Measurements from ENCODE around the gene PTEN. TPM values are rescaled to one million over a fixed set of nuclear protein-coding genes. Genes with fewer than 3 reads are reported as not detected.
A peak's percentile ranks its signal among the peaks of the same experiment; 100 is the strongest.
"Not testable (repeated sequence)": the region's sequence is repeated elsewhere in the genome, so short reads cannot be mapped to it uniquely, and the experiment has no call there.

The PTEN gene
- total and polyA plus RNA-seq, 8 donors = 26.2 to 374 (median 59.7) TPM

DNA sequence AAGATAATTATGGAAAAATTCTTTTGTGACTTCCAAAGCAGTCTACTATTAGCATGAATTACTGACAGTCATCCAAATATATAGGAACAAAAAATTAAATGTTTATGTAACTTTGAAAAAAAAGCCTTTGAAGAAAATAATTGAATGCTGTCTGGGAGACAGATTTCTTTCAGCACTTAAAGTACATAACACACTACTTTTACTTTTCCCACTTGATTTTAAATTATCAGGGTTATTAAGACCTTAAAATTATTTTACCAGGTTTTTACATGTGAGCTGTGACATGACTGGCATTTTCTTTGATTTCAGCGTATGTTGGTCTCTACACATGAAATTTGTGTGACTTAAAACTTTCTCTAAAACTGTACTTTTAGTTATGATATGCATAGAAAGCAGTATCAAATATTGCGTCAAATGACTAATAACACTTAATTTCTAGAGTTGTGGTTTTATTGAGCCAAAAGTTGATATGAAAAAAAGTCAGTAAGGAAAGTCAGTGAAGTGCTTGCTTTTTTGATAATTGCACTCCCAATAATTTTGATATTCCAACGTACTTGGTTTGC lies 3.1 kb downstream of the PTEN start:
- WGBS, 5 donors = 2 to 5% (median 3%) methylated on average over 3 of the region's 3 CpGs
- TF ChIP-seq, protein P1, sequence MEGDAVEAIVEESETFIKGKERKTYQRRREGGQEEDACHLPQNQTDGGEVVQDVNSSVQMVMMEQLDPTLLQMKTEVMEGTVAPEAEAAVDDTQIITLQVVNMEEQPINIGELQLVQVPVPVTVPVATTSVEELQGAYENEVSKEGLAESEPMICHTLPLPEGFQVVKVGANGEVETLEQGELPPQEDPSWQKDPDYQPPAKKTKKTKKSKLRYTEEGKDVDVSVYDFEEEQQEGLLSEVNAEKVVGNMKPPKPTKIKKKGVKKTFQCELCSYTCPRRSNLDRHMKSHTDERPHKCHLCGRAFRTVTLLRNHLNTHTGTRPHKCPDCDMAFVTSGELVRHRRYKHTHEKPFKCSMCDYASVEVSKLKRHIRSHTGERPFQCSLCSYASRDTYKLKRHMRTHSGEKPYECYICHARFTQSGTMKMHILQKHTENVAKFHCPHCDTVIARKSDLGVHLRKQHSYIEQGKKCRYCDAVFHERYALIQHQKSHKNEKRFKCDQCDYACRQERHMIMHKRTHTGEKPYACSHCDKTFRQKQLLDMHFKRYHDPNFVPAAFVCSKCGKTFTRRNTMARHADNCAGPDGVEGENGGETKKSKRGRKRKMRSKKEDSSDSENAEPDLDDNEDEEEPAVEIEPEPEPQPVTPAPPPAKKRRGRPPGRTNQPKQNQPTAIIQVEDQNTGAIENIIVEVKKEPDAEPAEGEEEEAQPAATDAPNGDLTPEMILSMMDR (IDR thresholded peaks at IDR 0.05) = no peak
- TF ChIP-seq POLR2A (IDR thresholded peaks at IDR 0.05) (no peak), POLR2AphosphoS5 (IDR thresholded peaks at IDR 0.05) (no peak), EP300 (IDR thresholded peaks at IDR 0.05) (no peak)
- Histone ChIP-seq H3K27me3 (no peaks in the 10 kb centered on the region), H3K36me3 (no peaks in the 10 kb centered on the region), H3K27ac (peak overlapping the region in 4 of 5 donors; percentile 95 to 99 (median 98)), H3K9me3 (no peaks in the 10 kb centered on the region), H3K4me1 (peaks cover 9 to 39% (median 27%) of the 10 kb centered on the region in 4 donors), H3K4me3 (peak overlapping the region; percentile 88 to 94 (median 90))
- no peak for DNase-seq
- intact Hi-C loops (cut with DNase I; ENCODE audit: low total_unique reads) = loop anchor here (10.0 kb wide), 1 partner anchor 248 kb away; no protein-coding TSS in a partner anchor

DNA sequence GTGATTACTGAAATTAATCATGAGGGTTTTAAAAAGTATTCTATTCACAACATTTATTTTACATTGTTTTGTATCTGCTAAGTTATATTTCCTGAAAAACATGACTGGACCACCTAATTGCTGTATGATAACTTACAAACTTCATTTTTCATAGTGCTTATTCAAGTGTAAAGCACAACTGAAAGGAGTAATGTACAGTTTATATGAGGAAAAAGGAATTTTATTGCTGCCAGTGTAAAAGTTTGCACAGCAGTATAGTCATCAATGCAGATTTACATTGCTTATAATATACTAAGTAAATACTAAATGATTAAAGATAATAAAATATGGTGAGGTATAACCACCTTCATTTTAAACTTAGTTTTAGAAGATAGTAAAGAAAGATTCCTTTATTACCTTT lies 4.0 kb downstream of the PTEN start:
- TF ChIP-seq, protein P1 (IDR thresholded peaks at IDR 0.05) = no peak
- no peak for TF ChIP-seq EP300 (IDR thresholded peaks at IDR 0.05)
- TF ChIP-seq POLR2AphosphoS5 (IDR thresholded peaks at IDR 0.05) = no peak
- TF ChIP-seq POLR2A (IDR thresholded peaks at IDR 0.05) = no peak
- no peaks in the 10 kb centered on the region for H3K9me3 ChIP-seq
- H3K4me3 ChIP-seq = peak overlapping the region; percentile 88 to 94 (median 90)
- intact Hi-C loops (cut with DNase I; ENCODE audit: low total_unique reads) = loop anchor here (10.0 kb wide), 1 partner anchor 247 kb away; no protein-coding TSS in a partner anchor
- no peaks in the 10 kb centered on the region for H3K27me3 ChIP-seq
- no peak for DNase-seq
- H3K4me1 ChIP-seq = peaks cover 12 to 46% (median 29%) of the 10 kb centered on the region in 4 donors
- no peaks in the 10 kb centered on the region for H3K36me3 ChIP-seq
- H3K27ac ChIP-seq = peak overlapping the region in 4 of 5 donors; percentile 95 to 99 (median 98)

DNA sequence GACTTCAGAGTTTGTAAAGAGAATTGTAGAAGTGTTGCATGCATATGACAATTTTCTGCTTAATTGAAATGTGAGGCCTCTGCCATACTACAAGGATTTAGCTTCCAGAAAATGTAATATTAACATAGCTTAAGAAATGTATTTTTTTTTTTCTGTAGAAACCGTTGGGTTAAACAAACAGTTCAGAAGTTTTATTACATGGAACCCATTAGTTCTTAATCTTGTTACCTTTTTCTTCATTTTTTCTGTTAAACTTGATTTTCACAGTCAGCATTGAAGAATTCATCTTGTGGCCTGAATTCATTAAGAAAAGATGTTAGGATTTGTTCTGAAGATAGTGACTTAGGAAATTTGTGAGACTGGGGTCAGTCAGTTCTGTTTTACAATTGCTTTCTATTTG lies 4.9 kb downstream of the PTEN start:
- peaks cover 12 to 54% (median 34%) of the 10 kb centered on the region in 4 donors for H3K4me1 ChIP-seq

DNA sequence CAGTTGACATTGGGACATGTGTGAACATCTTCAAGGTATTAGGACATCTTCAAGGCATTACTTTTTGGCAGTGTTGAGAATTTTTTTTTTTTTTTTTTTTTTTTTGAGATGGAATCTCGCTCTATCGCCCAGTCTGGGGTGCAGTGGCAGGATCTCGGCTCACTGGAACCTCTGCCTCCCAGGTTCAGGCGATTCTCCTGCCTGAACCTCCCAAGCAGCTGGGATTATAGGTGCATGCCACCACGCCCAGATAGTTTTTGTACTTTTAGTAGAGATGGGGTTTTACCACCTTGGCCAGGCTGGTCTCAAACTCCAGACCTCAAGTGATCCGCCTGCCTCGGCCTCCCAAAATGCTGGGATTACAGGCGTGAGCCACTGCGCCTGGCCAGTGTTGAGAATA lies 5.7 kb downstream of the PTEN start:
- H3K9me3 ChIP-seq, DNase-seq, H3K27me3 ChIP-seq, H3K36me3 ChIP-seq: not testable (repeated sequence)
- Histone ChIP-seq H3K4me3 (peak overlapping the region in 3 of 4 donors; percentile 88 to 94 (median 91)), H3K27ac (peak overlapping the region in 2 of 5 donors; percentile 39 to 50), H3K4me1 (peaks cover 12 to 63% (median 41%) of the 10 kb centered on the region in 4 donors)
- intact Hi-C loops (cut with DNase I; ENCODE audit: low total_unique reads) = loop anchor here (10.0 kb wide), 1 partner anchor 246 kb away; no protein-coding TSS in a partner anchor
- 80 to 94% (median 86%) methylated on average over 9 of the region's 9 CpGs for WGBS, 5 donors

More for the DNA sequence above, 4.9 kb downstream of the PTEN start:
- TF ChIP-seq EP300 (IDR thresholded peaks at IDR 0.05) = no peak
- TF ChIP-seq, protein P1 (IDR thresholded peaks at IDR 0.05) = no peak
- no peak for TF ChIP-seq POLR2A (IDR thresholded peaks at IDR 0.05)
- no peak for TF ChIP-seq POLR2AphosphoS5 (IDR thresholded peaks at IDR 0.05)
- Histone ChIP-seq H3K36me3 (no peaks in the 10 kb centered on the region), H3K27ac (peak overlapping the region in 3 of 5 donors; percentile 40 to 98 (median 97)), H3K27me3 (no peaks in the 10 kb centered on the region), H3K4me3 (peak overlapping the region; percentile 88 to 94 (median 90)), H3K9me3 (no peaks in the 10 kb centered on the region)
- intact Hi-C loops (cut with DNase I; ENCODE audit: low total_unique reads) = loop anchor here (10.0 kb wide), 1 partner anchor 247 kb away; no protein-coding TSS in a partner anchor
- no peak for DNase-seq
- WGBS, 5 donors = 4 to 33% (median 9%) methylated on average over 1 of the region's 1 CpG

Data from stomach (tissue), 9 donors.